DND-41 (cell line): Measurements from ENCODE around the gene TRMT10A.

Experiments
- ATAC-seq: fragments of 200-7000 bp; cut with Tn5 transposase; 3 replicates; pipeline ENCODE4 v1.9.1; 2021; ENCODE audit warnings: low read depth; ENCODE audit not compliant: insufficient read depth
- DNase-seq: peaks from one replicate; pipeline ENCODE4 v3.0.0-alpha.2; 2020
- H2AFZ ChIP-seq: 2 replicates; pipeline ENCODE4 v1.6.0; 2012; ENCODE audit warnings: low read depth, low read length
- H3K27ac ChIP-seq: 2 replicates; pipeline ENCODE4 v1.5.1; 2012; ENCODE audit warnings: low read length, inconsistent platforms
- H3K27me3 ChIP-seq: fragments of 200-600 bp; sonication (generic); 2 replicates; pipeline ENCODE4 v1.6.0; 2012; ENCODE audit warnings: low read length, mild to moderate bottlenecking, inconsistent platforms; ENCODE audit not compliant: insufficient read depth, poor library complexity
- H3K36me3 ChIP-seq: 2 replicates; pipeline ENCODE4 v1.5.1; 2012; ENCODE audit warnings: low read length, inconsistent platforms; ENCODE audit not compliant: insufficient read depth
- H3K4me1 ChIP-seq: 2 replicates; pipeline ENCODE4 v1.5.1; 2012; ENCODE audit warnings: mild to moderate bottlenecking, low read length; ENCODE audit not compliant: insufficient read depth
- H3K4me2 ChIP-seq: 2 replicates; pipeline ENCODE4 v1.6.0; 2012; ENCODE audit warnings: mild to moderate bottlenecking, moderate library complexity, low read length, inconsistent platforms; ENCODE audit not compliant: insufficient read depth
- H3K4me3 ChIP-seq, 2 experiments: fragments of 200-600 bp in 1 of 2; shearing (Covaris generic) in 1 of 2; 2 replicates each; pipeline ENCODE4 v1.5.1; 2012 to 2016; ENCODE audit warnings: inconsistent platforms in 2 of 2, low read length in 2 of 2, mild to moderate bottlenecking in 2 of 2, low read depth in 1 of 2, moderate library complexity in 1 of 2
- H3K79me2 ChIP-seq: 2 replicates; pipeline ENCODE4 v1.6.0; 2012; ENCODE audit warnings: low read length, inconsistent platforms; ENCODE audit not compliant: insufficient read depth
- H3K9ac ChIP-seq: 2 replicates; pipeline ENCODE4 v1.6.0; 2012; ENCODE audit warnings: low read depth, mild to moderate bottlenecking, inconsistent platforms, low read length, moderate library complexity
- H3K9me3 ChIP-seq: 2 replicates; pipeline ENCODE4 v1.5.1; 2012; ENCODE audit warnings: low read length, moderate library complexity, mild to moderate bottlenecking, inconsistent platforms; ENCODE audit not compliant: insufficient read depth, severe bottlenecking
- H4K20me1 ChIP-seq: 2 replicates; pipeline ENCODE4 v1.6.0; 2012; ENCODE audit warnings: low read length; ENCODE audit not compliant: insufficient read depth
- EZH2 ChIP-seq: IDR thresholded peaks from 3 replicates; pipeline ENCODE4 v1.6.1; 2012; ENCODE audit warnings: borderline replicate concordance, low read depth, mild to moderate bottlenecking, moderate library complexity, low read length, inconsistent platforms; ENCODE audit not compliant: severe bottlenecking
- TF ChIP-seq, protein P1 (sequence below): IDR thresholded peaks from 2 replicates; pipeline ENCODE4 v1.5.1; 2012; ENCODE audit warnings: borderline replicate concordance, low read length, moderate library complexity, mild to moderate bottlenecking; ENCODE audit not compliant: poor library complexity, severe bottlenecking; ENCODE audit errors: extremely low read depth

TRMT10A gene

DNA sequence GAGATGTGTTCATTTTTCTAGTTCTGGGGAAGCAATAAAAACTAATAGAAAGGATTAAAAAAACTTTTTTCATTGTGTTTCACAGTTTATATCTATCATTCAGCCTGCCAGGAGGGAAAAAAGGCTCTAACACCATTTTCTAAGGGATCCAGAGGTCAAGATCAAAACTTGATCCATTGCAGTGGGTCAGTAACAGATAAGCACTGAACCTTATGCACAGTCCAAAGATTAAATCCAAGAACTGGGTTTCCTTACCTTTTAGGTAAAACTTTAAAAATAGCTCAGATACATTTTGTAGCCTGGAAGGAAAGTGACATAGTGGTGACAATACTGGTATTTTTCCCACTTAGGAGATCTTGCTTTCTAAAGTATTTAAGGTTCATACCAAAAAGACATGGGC is 23.5 kb upstream of the TRMT10A start:
- no peak overlapping the region for H3K4me3 ChIP-seq

DNA sequence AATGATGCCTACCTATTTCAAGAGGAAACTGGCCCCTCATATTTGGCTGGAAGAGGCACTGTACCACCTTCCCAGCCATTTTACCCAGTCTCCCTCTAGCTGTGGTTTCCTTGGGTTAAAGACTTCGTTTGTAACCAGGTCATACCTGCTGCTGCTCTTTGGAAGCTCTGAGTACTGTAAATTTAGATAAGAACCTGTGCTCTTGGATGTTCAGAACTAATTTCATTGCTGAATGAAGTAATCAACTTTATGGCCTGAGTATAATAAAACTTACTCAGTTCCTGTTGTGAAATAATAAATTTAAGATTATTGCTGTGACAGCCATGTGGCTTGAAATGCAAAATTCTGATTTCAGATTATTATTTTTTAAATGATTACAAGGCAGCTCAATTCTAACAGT is 23.0 kb upstream of the TRMT10A start:
- Histone ChIP-seq H3K79me2 (no peaks in the 10 kb centered on the region), H4K20me1 (no peaks in the 10 kb centered on the region), H3K27me3 (no peaks in the 10 kb centered on the region), H3K4me3 (no peak overlapping the region), H3K36me3 (no peaks in the 10 kb centered on the region), H3K27ac (no peak overlapping the region), H3K4me1 (no peaks in the 10 kb centered on the region), H2AFZ (no peak overlapping the region), H3K9me3 (no peaks in the 10 kb centered on the region), H3K4me2 (no peak overlapping the region), H3K9ac (no peak overlapping the region)
- ATAC-seq (no peak), DNase-seq (no peak)
- no peak for TF ChIP-seq EZH2
- TF ChIP-seq, protein P1, sequence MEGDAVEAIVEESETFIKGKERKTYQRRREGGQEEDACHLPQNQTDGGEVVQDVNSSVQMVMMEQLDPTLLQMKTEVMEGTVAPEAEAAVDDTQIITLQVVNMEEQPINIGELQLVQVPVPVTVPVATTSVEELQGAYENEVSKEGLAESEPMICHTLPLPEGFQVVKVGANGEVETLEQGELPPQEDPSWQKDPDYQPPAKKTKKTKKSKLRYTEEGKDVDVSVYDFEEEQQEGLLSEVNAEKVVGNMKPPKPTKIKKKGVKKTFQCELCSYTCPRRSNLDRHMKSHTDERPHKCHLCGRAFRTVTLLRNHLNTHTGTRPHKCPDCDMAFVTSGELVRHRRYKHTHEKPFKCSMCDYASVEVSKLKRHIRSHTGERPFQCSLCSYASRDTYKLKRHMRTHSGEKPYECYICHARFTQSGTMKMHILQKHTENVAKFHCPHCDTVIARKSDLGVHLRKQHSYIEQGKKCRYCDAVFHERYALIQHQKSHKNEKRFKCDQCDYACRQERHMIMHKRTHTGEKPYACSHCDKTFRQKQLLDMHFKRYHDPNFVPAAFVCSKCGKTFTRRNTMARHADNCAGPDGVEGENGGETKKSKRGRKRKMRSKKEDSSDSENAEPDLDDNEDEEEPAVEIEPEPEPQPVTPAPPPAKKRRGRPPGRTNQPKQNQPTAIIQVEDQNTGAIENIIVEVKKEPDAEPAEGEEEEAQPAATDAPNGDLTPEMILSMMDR, result no peak

More for the DNA sequence above, 23.5 kb upstream of the TRMT10A start:
- no peaks in the 10 kb centered on the region for H3K79me2 ChIP-seq
- no peak overlapping the region for H3K9ac ChIP-seq
- H3K36me3 ChIP-seq, result no peaks in the 10 kb centered on the region
- H3K9me3 ChIP-seq, result no peaks in the 10 kb centered on the region
- no peaks in the 10 kb centered on the region for H3K4me1 ChIP-seq
- no peaks in the 10 kb centered on the region for H4K20me1 ChIP-seq
- no peak for DNase-seq
- H2AFZ ChIP-seq, result no peak overlapping the region
- H3K27me3 ChIP-seq, result no peaks in the 10 kb centered on the region
- ATAC-seq, result no peak
- no peak overlapping the region for H3K27ac ChIP-seq
- no peak overlapping the region for H3K4me2 ChIP-seq
- TF ChIP-seq, protein P1, result no peak
- TF ChIP-seq EZH2, result no peak

DNA sequence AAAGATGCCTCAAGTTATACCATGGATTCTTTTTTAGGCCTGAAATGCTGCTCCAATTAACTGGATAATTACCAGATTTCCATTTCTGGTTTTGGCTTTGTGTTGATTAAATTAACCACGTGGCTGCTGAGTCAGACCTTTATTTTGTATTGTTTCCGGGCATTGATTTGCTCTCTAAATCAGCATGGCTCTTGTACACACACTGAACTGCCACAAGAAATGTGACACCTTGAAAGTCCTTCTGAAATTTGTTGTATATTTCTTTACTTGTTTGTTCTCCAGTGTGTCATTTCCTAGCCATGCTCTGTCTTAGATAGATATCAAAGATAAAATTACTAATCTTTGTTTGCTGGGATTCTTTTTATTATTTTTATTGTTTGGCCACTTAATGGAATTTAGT is 22.5 kb upstream of the TRMT10A start:
- TF ChIP-seq, protein P1, result no peak
- TF ChIP-seq EZH2, result no peak
- ATAC-seq (no peak), DNase-seq (no peak)
- Histone ChIP-seq H3K79me2 (no peaks in the 10 kb centered on the region), H3K4me1 (no peaks in the 10 kb centered on the region), H2AFZ (no peak overlapping the region), H3K4me3 (no peak overlapping the region), H3K4me2 (no peak overlapping the region), H3K27me3 (no peaks in the 10 kb centered on the region), H3K9ac (no peak overlapping the region), H3K9me3 (no peaks in the 10 kb centered on the region), H3K36me3 (no peaks in the 10 kb centered on the region), H3K27ac (no peak overlapping the region), H4K20me1 (no peaks in the 10 kb centered on the region)

DNA sequence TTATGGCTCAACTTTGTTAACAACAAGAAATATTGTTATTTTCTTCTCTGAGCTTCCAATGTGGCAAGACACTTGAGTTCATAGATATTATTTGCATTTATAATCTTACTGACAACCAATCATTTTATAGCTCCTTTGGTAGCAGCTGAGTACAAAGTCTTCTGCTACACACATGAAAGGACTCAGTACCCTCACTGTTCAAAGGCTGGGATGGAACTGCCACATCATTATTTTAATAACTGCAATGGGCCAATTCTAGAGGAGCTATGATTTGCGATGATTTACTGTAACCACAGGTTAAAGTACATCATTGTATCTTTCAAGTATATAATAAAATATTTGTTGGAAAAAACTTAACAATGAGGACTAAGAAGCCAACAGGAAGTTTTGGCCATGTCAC is 21.7 kb upstream of the TRMT10A start:
- Histone ChIP-seq H3K9me3 (no peaks in the 10 kb centered on the region), H3K4me3 (no peak overlapping the region), H3K4me2 (no peak overlapping the region), H3K79me2 (no peaks in the 10 kb centered on the region), H4K20me1 (no peaks in the 10 kb centered on the region), H3K27me3 (no peaks in the 10 kb centered on the region), H3K4me1 (no peaks in the 10 kb centered on the region), H3K27ac (no peak overlapping the region), H3K9ac (no peak overlapping the region), H2AFZ (no peak overlapping the region), H3K36me3 (no peaks in the 10 kb centered on the region)
- no peak for ATAC-seq
- no peak for DNase-seq
- TF ChIP-seq EZH2, result no peak
- TF ChIP-seq, protein P1, result no peak
